Measurements from ENCODE around the gene DYNC2LI1.

- TF ChIP-seq, protein P1, sequence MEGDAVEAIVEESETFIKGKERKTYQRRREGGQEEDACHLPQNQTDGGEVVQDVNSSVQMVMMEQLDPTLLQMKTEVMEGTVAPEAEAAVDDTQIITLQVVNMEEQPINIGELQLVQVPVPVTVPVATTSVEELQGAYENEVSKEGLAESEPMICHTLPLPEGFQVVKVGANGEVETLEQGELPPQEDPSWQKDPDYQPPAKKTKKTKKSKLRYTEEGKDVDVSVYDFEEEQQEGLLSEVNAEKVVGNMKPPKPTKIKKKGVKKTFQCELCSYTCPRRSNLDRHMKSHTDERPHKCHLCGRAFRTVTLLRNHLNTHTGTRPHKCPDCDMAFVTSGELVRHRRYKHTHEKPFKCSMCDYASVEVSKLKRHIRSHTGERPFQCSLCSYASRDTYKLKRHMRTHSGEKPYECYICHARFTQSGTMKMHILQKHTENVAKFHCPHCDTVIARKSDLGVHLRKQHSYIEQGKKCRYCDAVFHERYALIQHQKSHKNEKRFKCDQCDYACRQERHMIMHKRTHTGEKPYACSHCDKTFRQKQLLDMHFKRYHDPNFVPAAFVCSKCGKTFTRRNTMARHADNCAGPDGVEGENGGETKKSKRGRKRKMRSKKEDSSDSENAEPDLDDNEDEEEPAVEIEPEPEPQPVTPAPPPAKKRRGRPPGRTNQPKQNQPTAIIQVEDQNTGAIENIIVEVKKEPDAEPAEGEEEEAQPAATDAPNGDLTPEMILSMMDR (IDR thresholded peaks at IDR 0.05), result no peak
- no peak for TF ChIP-seq EZH2 (IDR thresholded peaks at IDR 0.05)
These were observed 30.1 kb upstream of the DYNC2LI1 start for GRCh38 chr2:43743706-43744105.

Measured in neural progenitor cell (in vitro differentiated cells).